Epithelial cell of esophagus (primary cell): Measurements from ENCODE around the gene OR4A15.

ENCODE experiments used
- DNase-seq: peaks from one replicate; pipeline ENCODE4 v3.0.0; 2010; ENCODE audit warnings: low read depth
- H3K4me3 ChIP-seq: 2 replicates; pipeline ENCODE4 v1.5.1; 2011; ENCODE audit warnings: mild to moderate bottlenecking, low read length, control low read depth
- CTCF ChIP-seq: IDR thresholded peaks from 2 replicates; pipeline ENCODE4 v1.5.1; 2011; ENCODE audit warnings: low read depth, mild to moderate bottlenecking, low read length, control low read depth, inconsistent platforms; ENCODE audit not compliant: insufficient read depth; ENCODE audit errors: missing control alignments

The OR4A15 gene

GRCh38 chr11:55367674-55368073, at the start of gene OR4A15:
TSS of gene OR4A15 (plus strand) at chr11:55367974. CDS start at chr11:55367974, 0 bp downstream.
- H3K4me3 ChIP-seq: no peak within 1 kb of the TSS
- no peak for TF ChIP-seq CTCF
- DNase-seq: no peak

- H3K4me3 ChIP-seq: no peak overlapping the region
- peak; percentile 0 for DNase-seq
- no peak for TF ChIP-seq CTCF
These were observed 43.3 kb upstream of the OR4A15 start for GRCh38 chr11:55324500-55324899.

- TF ChIP-seq CTCF: no peak
- DNase-seq: no peak
- no peak within 1 kb of the TSS for H3K4me3 ChIP-seq
These were observed 24.9 kb upstream of the OR4A15 start, which contains the start of gene OR4A16 for GRCh38 chr11:55342901-55343300. TSS of gene OR4A16 (plus strand) at chr11:55343201. CDS start at chr11:55343201, 0 bp downstream.

DNA sequence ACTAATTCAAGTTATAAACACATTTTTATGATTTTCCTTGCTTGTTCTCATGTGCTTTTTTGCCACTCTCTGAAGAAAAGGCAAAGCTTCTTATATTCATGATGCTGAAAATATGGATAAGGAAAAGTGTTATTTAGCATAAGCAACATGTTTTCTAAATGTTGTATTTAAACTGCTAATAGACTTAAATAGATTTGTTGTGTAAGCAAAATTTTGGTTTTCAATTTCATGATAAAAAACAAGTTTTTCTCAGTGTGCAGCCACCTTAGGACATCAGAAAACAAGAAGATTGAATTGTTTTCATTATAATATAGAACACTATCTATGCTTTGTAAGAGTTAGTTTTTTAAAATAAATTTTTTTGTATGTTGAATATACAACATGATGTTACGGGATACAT, 22.5 kb upstream of the OR4A15 start:
- DNase-seq: no peak
- TF ChIP-seq CTCF: no peak
- no peak overlapping the region for H3K4me3 ChIP-seq

GRCh38 chr11:55349032-55349431, 18.7 kb upstream of the OR4A15 start:
- DNase-seq: no peak
- no peak for TF ChIP-seq CTCF
- no peak overlapping the region for H3K4me3 ChIP-seq

DNA sequence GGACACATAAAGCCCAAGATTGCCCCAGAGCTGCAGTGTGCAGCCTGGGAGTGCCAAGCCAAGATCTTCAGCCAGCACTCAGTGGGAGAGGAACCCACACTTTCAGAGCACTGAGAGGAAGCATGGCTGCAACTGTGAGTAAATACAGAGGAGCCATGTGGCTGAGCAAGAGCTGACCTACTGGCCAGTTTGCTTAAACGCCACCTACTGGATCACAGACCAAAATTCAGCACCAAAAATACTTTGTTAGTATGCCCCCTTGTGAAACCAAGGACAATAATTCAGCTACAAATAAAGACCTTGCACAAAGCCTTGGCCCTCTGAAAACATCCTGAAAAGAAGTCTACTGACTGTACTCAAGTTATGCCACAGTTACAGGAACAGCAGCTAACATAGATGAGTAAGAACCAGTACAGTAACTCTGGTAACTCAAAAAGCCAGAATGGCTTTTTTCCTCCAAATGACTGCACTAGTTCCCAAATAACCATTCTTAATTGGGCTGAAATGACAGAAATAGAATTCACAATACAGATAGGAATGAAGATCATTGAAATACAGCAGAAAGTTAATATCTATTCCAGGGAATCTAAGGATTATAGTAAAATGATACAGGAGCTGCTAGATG, 10.1 kb upstream of the OR4A15 start:
- peak; percentile 2 for DNase-seq
- no peak overlapping the region for H3K4me3 ChIP-seq
- no peak for TF ChIP-seq CTCF

DNA sequence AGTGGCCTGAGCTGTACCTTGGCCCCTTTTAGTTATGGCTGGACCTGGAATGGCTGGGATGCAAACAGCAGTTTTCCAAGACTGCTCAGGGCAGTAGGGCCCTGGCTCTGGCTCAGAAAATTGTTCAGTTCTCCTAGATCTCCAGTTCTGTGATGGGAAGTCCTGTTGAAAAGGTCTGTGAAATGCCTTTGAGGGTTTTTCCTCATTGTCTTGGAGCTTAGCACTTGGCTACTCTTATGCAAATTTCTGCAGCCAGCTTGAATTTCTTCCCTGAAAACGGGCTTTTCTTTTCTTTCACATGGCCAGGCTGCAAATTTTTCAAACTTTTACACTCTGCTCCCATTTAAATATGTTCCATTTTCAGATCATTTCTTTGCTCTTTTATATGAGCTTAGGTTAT, 33.2 kb downstream of the OR4A15 start:
- TF ChIP-seq CTCF: no peak

More for the DNA sequence above, 33.2 kb downstream of the OR4A15 start:
- no peak for DNase-seq
- no peak overlapping the region for H3K4me3 ChIP-seq
